Chondrocyte (in vitro differentiated cells): ENCODE measurements around the gene PIK3R6. TPM values are rescaled to one million over a fixed set of nuclear protein-coding genes. Genes with fewer than 3 reads are reported as not detected.

Experiments
- DNase-seq: peaks from one replicate; pipeline ENCODE4 v3.0.0; 2021; ENCODE audit warnings: mixed read lengths, low spot score
- H3K27ac Mint-ChIP-seq: one replicate; pipeline ENCODE4 v1.8.0; 2021; ENCODE audit warnings: mild to moderate bottlenecking, moderate library complexity, mixed read lengths; ENCODE audit not compliant: unreplicated experiment
- H3K27me3 Mint-ChIP-seq: 2 replicates; pipeline ENCODE4 v1.8.0; 2021; ENCODE audit warnings: low read depth, mixed read lengths
- H3K36me3 Mint-ChIP-seq: 2 replicates; pipeline ENCODE4 v1.8.0; 2021; ENCODE audit warnings: low read depth, mixed read lengths
- H3K4me1 Mint-ChIP-seq: 2 replicates; pipeline ENCODE4 v1.8.0; 2021; ENCODE audit warnings: low read depth, mild to moderate bottlenecking, mixed read lengths
- H3K4me3 Mint-ChIP-seq: one replicate; pipeline ENCODE4 v1.8.0; 2021; ENCODE audit warnings: mild to moderate bottlenecking, moderate library complexity, mixed read lengths; ENCODE audit not compliant: unreplicated experiment
- H3K9me3 Mint-ChIP-seq: 2 replicates; pipeline ENCODE4 v1.8.0; 2021; ENCODE audit warnings: low read depth, mixed read lengths
- long read RNA-seq: library from polyadenylated mRNA; stranded (forward); transcript quantifications from one replicate; pipeline ENCODE4 v2.0.0, GENCODE V29; 2021
- total RNA-seq: library from RNA; stranded (reverse); gene quantifications from 3 replicates; pipeline ENCODE4 v1.2.1, GENCODE V29; 2021
- TF ChIP-seq, protein P1 (sequence below): fragments of 200-600 bp; sonication (generic); IDR thresholded peaks from 2 replicates; pipeline ENCODE4 v1.5.0; 2021; ENCODE audit warnings: antibody characterized with exemption, mild to moderate bottlenecking, moderate library complexity

PIK3R6 gene, protein sequence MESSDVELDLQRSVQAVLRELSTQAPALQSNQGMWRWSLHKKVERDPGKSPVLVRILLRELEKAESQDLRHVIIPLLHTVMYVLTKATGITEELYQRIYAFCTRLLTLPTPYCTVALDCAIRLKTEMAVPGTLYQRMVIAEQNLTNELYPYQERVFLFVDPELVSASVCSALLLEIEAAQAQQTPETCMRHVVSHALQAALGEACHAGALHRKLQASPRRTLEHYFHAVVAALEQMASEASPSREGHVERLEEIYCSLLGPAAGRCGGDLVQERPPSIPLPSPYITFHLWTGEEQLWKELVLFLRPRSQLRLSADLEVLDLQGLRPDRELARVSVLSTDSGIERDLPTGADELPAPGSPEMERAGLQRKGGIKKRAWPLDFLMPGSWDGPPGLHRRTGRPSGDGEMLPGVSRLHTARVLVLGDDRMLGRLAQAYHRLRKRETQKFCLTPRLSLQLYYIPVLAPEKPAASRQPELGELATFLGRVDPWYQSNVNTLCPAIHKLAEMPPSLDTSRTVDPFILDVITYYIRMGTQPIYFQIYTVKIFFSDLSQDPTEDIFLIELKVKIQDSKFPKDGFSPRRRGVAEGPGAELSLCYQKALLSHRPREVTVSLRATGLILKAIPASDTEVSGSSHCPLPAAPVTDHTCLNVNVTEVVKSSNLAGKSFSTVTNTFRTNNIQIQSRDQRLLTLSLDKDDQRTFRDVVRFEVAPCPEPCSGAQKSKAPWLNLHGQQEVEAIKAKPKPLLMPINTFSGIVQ
- total RNA-seq: not detected in 3 replicates
- long read RNA-seq: 0 reads

DNA sequence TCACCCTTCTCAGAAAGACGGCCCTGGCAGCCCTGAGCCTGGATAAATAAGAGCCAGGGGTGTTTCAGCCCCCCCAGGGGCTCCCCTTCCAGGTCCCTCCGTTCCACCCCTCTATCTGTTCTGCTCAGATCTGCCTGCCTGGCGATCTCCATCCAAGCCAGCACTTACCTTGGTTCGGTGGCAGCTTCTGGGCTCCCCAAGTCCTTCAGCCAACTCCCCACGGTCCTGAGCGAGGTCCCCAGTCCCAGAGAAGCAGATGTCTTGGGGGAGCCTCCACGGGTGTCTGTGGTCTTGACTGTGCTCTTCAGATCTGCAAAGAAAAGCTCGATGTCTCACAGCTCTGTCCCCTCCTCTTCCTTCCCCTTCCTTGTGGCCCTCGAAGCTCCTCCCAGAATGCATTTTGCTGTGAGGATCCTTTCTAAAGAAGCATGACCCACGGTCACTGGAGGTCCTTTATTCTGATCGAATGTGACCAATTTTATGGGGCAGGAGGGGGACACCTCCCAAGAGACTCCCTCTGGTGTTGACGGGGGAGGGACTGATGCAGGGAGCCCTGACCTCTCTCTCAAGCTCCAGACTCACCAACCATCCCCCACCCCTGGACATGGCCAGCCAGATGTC, at the start of gene PIK3R6:
Gene PIK3R6, minus strand, starts transcription at position 314 of the 621 bp plus-strand sequence. CDS start 17,880 bp downstream, outside the sequence.
- DNase-seq: no peak
- peaks cover 37% of the 10 kb centered on the region for H3K27me3 Mint-ChIP-seq
- TF ChIP-seq, protein P1, sequence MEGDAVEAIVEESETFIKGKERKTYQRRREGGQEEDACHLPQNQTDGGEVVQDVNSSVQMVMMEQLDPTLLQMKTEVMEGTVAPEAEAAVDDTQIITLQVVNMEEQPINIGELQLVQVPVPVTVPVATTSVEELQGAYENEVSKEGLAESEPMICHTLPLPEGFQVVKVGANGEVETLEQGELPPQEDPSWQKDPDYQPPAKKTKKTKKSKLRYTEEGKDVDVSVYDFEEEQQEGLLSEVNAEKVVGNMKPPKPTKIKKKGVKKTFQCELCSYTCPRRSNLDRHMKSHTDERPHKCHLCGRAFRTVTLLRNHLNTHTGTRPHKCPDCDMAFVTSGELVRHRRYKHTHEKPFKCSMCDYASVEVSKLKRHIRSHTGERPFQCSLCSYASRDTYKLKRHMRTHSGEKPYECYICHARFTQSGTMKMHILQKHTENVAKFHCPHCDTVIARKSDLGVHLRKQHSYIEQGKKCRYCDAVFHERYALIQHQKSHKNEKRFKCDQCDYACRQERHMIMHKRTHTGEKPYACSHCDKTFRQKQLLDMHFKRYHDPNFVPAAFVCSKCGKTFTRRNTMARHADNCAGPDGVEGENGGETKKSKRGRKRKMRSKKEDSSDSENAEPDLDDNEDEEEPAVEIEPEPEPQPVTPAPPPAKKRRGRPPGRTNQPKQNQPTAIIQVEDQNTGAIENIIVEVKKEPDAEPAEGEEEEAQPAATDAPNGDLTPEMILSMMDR: no peak
- peaks cover 3% of the 10 kb centered on the region for H3K9me3 Mint-ChIP-seq
- no peaks in the 10 kb centered on the region for H3K4me1 Mint-ChIP-seq
- no peak within 1 kb of the TSS for H3K4me3 Mint-ChIP-seq
- no peak within 1 kb of the TSS for H3K27ac Mint-ChIP-seq
- H3K36me3 Mint-ChIP-seq: peaks cover 5% of the 10 kb centered on the region

DNA sequence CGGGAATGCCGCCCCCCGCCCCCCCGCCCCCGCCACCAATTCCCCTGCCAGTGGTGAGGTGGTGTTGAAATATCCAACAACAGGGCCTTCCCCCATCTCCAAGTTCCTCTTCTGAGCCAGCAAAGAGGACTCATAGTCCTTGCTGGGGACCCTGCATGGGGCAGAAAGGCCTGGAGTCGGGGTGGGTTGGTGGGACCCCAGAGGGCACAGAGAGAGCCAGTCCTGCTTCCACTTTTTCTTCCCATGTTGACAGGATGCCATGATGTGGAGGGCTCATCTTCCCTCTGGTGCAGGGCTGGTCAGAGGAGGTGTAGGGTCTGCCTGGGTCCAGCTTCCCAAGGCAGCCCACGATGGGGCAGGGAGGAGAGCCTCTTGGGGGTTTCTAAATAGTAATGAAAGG, 49.0 kb upstream of the PIK3R6 start:
- TF ChIP-seq, protein P1: no peak
- peaks cover 11% of the 10 kb centered on the region for H3K9me3 Mint-ChIP-seq
- H3K27ac Mint-ChIP-seq: no peak overlapping the region
- H3K27me3 Mint-ChIP-seq: peaks cover 11% of the 10 kb centered on the region
- peaks cover 2% of the 10 kb centered on the region for H3K36me3 Mint-ChIP-seq
- H3K4me3 Mint-ChIP-seq: no peak overlapping the region
- peaks cover 16% of the 10 kb centered on the region for H3K4me1 Mint-ChIP-seq
- DNase-seq: no peak

DNA sequence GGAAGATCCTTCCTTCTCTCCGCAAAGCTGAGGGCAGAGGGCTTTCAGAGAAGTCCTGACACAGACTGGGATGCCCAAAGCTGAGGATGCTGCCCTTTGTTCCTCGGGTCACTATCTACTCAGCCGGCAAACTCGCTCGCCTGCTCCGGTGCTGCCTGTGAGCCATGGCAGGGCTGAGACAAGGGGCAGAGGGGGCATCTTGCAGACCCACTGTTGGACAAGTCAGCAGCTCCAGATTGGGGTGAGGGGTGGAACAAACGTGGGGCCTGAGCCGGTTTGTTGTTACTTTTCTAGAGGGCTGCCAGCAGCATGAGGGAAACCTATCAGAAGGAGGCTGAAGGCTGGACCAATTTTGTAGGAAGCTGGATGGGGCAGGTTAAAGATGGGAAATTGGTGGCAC, 47.1 kb upstream of the PIK3R6 start:
- H3K27ac Mint-ChIP-seq: no peak overlapping the region

DNA sequence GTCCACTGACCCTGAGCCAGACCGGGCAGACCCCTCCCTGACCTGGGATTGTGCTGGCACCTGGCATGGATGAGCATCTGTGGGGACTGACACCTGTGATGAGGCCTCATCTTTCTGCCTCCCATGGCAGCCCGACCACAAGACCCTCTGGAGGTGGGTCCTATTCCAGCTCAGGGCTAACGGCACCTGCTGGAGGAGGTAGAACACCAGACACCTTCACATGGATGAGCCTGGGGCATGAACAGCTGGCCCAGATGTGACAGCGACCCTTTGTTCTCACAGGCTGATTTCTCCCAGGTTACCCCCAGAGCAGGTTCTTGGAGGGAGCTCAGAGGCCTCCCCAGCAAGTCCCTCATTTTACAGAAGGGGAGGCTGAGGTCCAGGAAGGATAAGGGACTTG, 46.4 kb upstream of the PIK3R6 start:
- TF ChIP-seq, protein P1: no peak
- peaks cover 10% of the 10 kb centered on the region for H3K4me1 Mint-ChIP-seq
- H3K27me3 Mint-ChIP-seq: peaks cover 22% of the 10 kb centered on the region
- H3K27ac Mint-ChIP-seq: no peak overlapping the region
- H3K9me3 Mint-ChIP-seq: peaks cover 11% of the 10 kb centered on the region
- peaks cover 2% of the 10 kb centered on the region for H3K36me3 Mint-ChIP-seq
- no peak overlapping the region for H3K4me3 Mint-ChIP-seq
- no peak for DNase-seq

More for the DNA sequence above, 47.1 kb upstream of the PIK3R6 start:
- H3K4me3 Mint-ChIP-seq: no peak overlapping the region
- peaks cover 11% of the 10 kb centered on the region for H3K9me3 Mint-ChIP-seq
- H3K4me1 Mint-ChIP-seq: peaks cover 10% of the 10 kb centered on the region
- no peak for DNase-seq
- H3K36me3 Mint-ChIP-seq: peaks cover 2% of the 10 kb centered on the region
- H3K27me3 Mint-ChIP-seq: peaks cover 20% of the 10 kb centered on the region
- TF ChIP-seq, protein P1: no peak

DNA sequence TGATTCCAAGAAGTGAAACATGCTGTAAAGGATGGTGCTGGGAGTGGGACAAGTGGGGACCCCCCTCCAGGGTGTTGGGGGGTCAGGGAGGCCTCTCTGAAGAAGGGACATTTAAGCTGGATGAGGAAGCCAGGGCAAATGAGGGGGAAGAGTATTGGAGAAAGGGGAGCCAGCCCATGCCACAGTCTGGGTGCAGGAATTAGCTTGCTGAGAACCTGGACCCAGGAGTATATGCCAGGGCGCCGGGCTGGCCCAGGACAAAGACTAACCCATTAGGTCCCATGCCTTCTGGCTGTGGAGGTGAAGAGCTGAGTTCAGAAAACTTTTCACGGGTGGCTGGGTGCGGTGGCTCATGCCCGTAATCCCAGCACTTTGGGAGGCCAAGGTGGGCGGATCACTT, 45.6 kb upstream of the PIK3R6 start:
- H3K4me3 Mint-ChIP-seq: no peak overlapping the region
- no peak overlapping the region for H3K27ac Mint-ChIP-seq
- TF ChIP-seq, protein P1: no peak
- peaks cover 25% of the 10 kb centered on the region for H3K27me3 Mint-ChIP-seq
- H3K9me3 Mint-ChIP-seq: peaks cover 10% of the 10 kb centered on the region
- no peak for DNase-seq
- peaks cover 2% of the 10 kb centered on the region for H3K36me3 Mint-ChIP-seq
- peaks cover 10% of the 10 kb centered on the region for H3K4me1 Mint-ChIP-seq
